ENCODE results near the gene CDK14.
"Not testable (repeated sequence)": the region's sequence is repeated elsewhere in the genome, so short reads cannot be mapped to it uniquely, and the experiment has no call there.

CDK14 gene

DNA sequence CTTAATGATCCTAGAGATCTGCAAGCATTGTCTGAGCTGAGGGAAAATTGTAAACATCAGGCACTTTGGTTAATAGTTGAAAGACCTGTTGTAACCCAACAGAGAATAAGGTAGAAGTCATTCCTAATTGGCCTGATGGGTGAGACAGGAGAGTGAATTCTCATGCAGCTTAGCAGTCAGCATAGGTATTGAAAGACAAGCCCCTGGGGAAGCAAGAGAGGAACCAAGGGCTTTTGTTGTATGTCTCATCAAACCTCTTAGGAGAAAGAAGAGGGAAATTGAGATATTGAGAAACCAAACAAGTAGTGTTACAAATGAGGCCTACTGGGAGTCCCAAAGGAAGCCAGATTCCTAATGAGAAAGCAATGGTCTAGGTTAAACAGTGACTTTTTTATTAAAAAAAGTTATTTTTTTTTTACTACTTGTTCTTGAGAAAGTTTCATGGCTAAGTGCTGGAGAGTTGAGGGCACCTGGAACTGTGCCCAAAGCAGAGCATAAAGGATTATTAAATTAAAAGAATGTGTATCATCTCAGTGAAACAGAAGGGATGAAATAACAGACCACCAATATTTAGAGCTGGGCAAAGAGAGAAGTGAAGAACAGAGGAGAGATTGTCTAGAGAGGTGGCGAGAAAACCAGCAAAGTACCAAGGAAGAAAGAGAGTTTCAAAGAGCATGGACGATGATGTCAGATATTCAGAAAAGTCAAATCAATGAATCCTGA is 168.9 kb downstream of the CDK14 start:
- DNase-seq, result no peak

DNA sequence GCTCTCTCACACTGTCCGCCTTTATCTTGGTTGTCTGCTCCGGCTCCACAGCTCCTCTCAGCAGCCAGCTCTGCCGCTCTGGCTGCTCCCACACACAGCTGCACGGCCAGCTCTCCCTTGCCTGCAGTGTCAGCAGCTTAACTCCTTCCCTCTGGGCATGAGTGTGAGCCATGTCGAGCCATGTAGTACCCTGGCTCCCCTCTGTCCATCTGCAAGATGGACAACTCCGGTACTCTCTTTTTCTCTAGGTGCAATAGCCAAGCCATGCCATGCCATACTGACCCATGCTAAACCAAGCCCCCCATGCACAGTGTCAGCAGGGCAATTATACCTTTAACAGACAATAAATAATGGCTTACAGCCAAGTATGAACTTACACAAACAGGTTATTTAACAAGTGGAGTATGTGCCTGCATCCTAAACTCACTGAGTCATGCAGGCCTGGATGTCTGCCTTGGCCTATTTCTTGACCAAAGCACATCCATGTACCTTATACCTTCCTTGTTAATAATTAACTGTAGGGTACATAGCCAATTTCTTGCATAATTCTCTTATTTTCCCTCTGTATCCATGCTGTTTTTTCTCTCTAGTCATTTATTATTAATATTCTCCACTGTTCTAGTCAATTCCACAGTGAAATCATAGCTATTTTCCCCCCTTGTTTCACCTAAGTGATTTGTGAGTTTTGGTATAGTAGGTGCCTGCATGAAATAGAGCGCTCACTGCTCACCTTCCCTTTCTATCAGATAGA is 170.9 kb downstream of the CDK14 start:
- DNase-seq, result peak; percentile 79

DNA sequence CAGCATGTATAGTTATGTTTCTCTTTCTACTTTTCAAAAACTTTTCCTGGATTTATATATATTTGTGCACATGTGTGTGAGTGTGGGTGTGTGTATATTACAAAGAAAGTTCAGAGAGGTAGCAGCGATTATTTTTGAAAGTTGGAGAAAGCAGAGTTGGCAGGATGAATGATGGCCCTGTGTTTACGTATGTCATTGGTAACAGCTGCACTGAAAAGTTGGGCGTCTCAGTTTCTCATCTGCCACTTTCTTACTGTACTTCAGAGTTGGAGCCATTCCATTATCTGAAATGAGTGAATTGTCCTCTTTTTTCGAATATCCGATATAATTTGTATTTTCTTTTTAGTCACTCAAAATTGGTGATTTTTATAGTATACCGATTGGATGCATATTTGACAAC is 172.2 kb downstream of the CDK14 start:
- no peak for DNase-seq

DNA sequence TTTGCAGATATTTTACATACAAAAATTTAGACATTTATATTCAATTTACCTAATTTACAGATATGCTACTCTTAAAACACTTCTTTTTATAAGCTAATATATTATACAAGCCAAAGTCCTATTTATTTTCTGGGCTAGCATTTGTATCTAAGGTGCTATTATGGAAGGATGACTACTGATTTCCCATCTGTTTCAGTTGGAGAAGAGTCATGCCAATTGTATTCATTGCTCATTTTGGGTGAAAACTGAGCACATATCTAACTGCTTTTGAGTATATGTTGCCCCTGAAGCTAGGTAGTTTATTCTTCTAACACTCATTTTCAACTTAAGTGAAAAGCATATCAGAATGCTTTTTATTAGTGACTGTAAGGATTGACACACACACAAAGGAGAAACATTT is 172.9 kb downstream of the CDK14 start:
- DNase-seq, result no peak

DNA sequence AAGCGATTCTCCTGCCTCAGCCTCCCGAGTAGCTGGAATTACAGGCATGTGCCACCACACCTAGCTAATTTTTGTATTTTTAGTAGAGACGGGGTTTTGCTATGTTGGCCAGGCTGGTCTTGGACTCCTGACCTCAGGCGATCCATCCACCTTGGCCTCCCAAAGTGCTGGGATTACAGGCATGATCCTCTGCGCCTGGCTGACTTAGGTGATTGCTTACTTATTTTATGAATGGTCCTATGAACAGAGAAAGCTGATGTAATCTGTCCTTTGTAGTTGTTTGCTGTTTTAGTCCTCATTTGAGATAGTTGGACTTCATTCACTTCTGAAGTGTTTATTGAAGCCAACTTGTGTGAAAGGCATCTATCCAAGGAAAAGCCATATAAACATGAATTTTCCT is 173.4 kb downstream of the CDK14 start:
- not testable (repeated sequence) for DNase-seq

DNA sequence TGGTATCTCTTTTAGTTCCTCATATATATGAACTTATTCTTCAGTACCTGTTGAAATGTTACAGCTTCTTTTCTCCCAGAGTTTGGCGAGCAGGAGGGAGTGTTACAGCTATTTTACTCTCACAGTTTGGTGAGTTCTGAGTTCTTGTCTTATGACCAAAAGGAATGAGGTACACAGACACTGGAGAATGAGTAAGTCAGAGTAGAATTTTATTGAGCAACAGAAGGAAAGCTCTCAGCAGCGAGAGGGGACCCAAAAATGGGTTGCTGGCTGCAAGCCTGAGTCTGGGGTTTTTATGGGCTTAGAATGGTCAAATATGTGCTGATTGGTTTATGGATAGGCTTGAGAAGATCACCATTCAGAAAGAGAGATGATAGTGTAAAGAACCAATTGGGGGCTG is 175.2 kb downstream of the CDK14 start:
- DNase-seq, result no peak

DNA sequence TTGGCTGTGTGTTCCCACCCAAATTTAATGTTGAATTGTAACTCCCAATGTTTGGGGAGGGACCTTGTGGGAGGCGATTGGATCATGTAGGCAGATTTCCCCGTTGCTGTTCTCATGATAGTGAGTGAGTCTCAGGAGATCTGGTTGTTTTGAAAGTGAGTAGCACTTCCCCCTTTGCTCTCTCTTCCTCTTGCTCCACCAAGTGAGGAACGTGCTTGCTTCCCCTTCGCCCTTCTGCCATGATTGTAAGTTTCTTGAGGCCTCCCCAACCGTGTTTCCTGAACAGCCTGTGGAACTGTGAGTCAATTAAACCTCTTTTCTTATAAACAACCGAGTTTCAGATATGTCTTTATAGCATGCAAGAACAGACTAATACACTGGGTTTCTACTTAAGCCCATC is 176.3 kb downstream of the CDK14 start:
- no peak for DNase-seq

DNA sequence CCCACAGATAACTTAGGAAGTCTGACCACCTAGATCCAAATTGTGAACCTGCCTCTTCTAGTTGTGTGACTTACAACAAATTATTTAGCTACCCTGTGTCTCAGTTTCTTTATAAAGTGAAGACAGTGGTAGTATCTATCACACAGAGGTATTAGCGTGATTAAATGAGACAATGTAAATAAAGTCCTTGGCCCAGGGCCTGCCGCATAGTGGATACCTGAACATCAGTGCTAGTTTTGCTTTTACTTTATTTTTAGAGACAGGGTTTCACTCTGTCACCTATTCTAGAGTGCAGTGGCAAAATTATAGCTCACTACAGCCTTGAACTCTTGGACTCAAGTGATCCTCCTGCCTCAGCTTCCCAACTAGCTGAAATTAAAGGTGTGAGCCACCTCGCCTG is 177.1 kb downstream of the CDK14 start:
- DNase-seq, result no peak

DNA sequence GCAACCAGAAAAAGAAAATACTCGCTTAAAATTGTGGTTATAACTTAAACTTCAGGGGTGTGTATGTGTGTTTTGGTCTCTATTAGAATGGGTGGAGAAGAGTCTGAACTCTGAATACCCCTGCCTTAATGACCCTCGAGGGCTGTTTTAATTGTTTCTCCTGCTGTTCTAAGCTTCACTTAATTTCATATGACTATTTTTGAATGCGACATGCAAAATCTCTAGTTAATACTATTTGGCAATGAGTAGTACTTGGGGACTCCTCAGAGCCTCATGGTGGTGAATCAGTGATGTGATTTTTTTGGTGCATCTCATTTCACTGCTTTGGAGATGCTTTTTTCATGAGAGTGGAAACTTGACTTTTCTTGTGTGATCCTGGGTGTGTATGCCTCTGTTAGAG is 178.6 kb downstream of the CDK14 start:
- DNase-seq, result no peak

DNA sequence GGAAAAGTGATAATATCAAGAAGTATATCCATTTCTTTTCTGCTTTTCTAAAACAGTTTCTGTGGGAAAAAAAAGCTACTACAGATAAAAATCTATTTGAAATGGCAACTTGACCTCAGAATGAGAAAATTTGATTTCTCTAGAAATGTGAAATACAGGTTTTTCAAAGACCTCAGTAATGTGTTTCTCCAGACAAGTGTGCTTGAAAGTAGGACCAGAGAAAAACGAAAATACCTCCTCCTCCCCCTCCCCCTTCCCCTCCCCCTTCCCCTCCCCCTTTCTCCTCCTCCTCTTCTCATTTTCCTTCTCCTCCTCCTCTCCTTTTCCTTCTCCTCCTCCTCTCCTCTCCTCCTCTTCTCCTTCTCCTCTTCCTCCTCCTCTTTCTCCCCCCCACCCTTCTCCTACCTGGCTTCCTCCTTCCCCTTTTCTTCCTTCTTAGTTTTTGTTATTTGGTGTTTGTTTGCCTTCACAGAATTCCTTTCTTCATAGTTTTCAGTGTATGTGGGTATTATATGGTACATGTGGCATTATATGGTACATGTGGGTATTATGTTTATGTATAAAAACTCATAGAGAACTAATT is 179.4 kb downstream of the CDK14 start:
- DNase-seq, result no peak

DNA sequence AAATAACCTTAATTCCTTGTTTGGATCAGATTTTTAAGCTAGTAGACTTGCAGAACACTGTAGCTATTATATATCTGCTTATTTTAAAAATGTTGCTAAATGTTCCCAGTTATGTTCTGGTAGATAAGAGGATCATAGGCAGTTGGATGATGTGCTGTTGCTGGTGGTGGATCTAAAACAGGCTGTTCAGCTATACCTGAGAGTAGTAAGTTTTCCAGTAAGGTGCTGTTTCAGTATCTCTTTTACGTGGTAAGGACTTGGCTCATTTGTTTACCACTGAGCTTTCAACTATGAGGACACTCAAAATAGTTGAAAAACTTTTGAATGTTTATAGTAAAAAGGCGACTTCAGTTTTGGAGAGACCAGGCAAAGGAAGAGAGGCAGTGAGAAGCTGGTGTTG is 180.9 kb downstream of the CDK14 start:
- DNase-seq, result no peak

DNA sequence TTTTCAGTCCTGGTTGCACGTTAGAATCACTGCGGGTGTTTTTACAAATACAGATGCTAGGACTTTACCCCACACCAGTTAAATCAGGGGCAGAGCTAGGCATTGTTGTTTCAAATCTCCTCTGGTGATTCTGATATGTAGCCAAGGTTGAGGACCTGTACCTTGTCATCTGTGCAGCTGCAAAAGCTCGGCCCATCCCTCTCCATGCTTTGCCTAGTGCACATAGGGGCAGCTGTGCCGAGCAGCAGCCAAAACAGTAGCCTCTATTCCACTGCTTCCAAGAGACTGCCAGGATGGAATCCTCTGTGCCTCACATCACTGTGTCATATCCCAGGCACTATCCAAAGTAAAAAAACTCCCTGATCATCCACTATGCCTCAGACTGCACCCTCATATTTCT is 181.3 kb downstream of the CDK14 start:
- no peak for DNase-seq

DNA sequence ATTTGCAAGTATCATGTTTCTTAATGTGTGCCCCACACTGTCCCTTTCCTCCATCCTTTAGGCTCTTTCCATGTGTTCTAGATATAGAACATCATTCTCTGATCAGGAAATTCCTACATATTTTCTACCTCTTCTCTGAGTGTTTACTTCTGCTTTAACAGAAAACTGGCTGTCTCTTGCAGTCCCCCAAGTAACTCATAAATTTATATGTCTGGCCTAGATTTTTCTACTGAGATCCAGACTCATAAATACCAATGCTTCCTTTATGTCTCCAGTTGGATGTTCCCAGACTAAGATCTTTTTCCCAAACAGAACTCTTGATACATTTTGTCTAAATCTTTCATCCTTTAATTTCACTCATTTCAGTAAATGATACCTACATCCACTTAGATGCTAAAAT is 181.8 kb downstream of the CDK14 start:
- no peak for DNase-seq

DNA sequence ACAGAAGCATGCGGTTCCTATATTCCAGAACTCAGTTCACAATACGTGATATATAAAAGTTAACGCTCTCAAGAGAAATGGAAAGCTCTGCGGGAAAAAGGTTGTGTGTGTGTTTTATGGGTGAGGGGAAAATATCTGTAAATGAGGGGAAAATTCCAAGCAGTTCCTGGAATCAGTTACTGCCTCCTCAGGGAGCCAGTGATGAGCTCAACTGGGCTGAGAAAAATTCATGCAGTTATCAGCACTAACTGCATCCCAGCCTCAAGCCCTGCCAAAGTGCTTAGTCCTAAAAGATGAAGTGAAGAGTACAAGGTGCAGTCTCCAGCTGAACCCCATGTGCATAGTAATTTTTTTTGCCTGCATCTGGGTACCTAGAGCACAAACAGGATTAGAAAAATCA is 191.9 kb downstream of the CDK14 start:
- no peak for DNase-seq

DNA sequence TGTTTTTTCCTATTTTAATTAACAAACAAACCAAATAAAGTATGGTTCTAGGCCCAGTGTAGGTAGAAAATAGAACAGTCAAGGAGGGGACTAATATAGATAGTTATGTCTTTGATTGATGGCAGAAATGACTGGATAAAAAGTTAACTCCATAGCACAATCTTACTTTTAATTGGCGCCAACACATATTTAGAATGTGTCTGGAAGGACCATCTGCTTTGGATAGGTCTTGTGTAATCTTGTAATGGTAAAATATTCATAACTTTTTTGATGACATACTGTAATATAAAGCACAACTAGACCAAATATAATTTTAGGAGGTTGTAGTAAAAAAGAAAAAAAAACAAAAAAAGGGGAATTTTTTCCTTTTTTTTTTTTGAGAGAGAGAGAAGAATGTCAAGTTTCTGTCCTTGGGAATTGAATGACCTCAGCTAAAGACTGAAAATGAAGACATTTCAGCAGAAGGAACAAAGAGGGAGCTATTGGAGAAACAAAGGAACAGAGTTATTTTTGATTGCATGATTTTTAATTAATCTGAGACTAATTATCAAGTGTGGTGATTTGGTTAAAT is 193.7 kb downstream of the CDK14 start:
- no peak for DNase-seq

DNA sequence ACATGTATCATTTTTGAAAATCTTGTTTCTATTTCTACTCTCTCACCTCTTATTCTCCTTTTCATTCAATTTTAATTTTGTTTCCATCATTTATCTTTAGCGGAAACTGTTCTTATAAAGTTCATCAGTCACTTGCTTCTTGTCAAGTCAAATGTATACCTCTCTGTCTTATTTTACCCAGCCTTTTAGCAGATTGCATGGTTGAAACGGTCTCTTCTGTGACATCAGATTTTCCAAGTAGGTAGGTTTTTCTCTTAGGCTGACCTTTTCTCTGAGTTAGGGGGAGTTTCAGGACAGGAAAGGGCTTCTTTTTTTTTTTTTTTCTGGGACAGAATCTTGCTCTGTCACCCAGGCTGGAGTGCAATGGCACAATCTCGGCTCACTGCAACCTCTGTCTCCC is 195.5 kb downstream of the CDK14 start:
- DNase-seq, result no peak

DNA sequence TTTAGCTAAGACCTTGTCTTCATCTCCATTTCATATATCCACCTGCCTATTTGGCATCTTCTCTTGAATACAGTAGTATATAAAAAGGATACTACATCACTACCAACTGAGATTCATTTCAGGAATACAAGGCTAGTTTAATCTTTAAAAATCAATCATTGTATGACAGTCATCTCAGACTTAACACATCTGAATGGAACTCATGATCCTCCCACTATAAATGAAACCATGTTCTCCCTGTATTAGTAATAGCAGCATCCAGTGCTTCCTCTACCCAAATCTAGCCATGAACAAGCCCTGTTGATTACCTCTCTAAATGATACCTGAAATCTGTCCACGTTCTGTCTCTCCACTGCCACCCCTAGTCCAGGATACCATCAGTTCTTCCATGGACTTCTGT is 196.2 kb downstream of the CDK14 start:
- no peak for DNase-seq

DNA sequence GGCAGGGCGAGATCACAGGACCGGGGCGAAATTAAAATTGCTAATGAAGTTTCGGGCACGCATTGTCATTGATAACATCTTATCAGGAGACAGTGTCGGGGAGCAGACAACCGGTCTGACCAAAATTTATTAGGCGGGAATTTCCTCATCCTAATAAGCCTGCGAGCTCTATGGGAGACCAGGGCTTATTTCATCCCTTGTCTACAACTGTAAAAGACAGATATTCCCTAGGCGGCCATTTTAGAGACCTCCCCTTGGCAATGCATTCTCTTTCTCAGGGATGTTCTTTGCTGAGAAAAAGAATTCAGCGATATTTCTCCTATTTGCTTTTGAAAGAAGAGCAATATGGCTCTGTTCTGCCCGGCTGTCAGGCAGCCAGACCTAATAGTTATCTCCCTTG is 198.1 kb downstream of the CDK14 start:
- DNase-seq, result not testable (repeated sequence)

DNA sequence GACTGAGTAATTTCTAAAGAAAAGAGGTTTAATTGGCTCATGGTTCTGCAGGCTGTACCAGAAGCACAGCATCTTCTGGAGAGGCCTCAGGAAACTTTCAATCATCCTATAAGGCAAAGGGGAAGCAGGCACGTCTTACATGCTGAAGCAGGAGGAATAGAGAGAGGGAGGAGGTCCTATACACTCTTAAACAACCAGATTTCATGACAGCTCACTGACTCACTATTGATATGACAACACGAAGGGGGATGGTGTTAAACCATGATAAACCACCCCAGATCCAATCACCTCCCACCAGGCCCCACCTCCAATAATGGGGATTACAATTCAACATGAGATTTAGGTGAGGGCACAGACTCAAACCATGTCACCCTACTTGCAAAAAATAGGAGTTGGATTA is 201.5 kb downstream of the CDK14 start:
- no peak for DNase-seq

DNA sequence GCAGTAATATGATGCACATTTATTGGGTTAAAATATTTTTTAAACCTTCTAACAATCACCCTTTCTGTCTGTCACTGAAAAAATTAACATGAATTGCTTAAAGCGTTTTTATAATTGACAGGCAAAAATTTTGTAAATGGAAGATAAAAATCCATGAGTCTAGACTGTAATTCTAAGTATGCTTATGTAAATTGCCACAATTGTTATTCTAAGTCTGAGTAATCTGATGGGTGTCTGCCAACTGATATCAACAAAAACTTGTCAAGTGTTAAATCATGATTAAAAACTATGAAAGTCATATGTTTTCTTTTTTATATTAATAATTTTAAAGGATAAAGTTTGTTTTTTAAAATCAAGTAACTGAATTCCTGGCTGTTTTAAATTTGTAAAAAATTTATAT is 208.2 kb downstream of the CDK14 start:
- no peak for DNase-seq

DNA sequence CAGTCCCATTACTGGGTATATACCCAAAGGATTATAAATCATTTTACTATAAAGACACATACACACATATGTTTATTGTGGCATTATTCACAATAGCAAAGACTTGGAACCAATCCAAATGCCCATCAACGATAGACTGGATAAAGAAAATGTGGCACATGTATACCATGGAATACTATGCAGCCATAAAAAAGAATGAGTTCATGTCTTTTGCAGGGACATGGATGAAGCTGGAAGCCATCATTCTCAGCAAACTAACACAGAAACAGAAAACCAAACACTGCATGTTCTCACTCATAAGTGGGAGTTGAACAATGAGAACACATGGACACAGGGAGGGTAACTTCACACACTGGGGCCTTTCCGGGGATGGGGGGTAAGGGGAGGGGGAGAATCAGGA is 219.4 kb downstream of the CDK14 start:
- not testable (repeated sequence) for DNase-seq

DNA sequence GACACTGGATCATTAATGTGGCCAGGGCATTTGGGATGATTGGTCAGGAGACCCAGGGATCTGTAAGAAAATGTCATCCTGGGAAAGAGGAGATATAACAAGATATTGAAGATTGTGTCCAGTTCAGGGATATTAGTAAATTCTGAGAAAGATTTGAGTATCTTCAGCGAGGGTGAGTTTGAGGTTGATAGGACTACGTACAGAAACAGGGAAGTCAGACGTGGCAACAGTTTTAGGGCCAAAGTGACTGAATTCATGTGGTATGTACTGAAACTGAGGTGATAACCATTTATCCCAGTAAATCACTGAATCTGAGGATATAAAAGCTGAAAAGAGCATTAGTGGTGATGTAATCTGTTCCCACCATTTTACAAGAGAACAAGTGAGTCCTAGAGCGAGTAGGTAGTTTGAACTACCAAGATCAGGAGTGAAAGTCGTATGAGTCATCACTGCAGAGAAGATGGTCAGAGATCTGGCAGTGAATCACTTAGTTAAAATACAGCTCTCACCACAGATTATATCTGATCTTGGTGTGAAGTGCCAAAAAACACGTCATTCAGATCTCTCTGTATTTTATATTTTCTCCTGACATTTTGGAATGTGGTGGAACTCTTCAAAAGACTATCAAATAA is 220.5 kb downstream of the CDK14 start:
- DNase-seq, result peak; percentile 60

DNA sequence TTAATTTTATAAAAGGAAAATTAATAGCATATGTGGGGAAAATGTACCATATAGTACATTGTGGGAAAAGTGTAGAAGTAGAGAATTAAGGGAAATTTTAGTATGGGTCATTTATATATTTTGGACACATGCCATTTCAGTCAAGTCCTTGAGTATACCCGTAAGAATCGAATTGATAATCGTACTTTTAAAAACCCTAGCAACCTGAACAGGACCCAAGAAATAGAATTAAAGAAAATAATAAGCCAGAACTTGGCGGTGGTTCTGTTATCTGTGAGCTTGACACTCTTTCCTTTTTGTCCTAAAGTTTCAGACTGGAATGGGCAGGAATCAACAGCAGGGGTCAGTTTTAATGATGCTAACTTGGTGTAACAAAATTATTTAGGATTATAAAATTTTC is 221.0 kb downstream of the CDK14 start:
- DNase-seq, result no peak

DNA sequence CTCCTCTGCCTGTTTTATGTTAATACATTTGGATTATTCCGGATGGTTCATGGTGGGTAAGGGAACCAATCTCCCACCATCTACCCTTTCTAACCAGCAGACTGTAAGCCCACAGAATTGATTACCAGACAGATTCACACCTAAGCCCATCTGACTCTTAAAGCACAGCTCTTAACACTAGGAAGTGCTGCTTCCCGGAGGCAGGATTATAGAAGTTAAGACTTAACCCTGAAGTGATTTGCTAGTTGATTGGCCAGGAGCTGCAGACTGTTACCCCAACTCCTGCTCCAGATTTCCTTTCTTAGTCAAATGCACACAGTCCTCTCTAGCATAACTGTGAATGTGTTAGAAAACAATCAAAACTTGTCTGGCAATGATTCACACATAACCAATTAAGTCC is 221.7 kb downstream of the CDK14 start:
- no peak for DNase-seq
